ENCODE data around the gene ADAMTSL4. TPM values are rescaled to one million over a fixed set of nuclear protein-coding genes. Genes with fewer than 3 reads are reported as not detected.

ADAMTSL4 gene
- total RNA-seq = 3.6 and 4.8 TPM in 2 replicates

DNA sequence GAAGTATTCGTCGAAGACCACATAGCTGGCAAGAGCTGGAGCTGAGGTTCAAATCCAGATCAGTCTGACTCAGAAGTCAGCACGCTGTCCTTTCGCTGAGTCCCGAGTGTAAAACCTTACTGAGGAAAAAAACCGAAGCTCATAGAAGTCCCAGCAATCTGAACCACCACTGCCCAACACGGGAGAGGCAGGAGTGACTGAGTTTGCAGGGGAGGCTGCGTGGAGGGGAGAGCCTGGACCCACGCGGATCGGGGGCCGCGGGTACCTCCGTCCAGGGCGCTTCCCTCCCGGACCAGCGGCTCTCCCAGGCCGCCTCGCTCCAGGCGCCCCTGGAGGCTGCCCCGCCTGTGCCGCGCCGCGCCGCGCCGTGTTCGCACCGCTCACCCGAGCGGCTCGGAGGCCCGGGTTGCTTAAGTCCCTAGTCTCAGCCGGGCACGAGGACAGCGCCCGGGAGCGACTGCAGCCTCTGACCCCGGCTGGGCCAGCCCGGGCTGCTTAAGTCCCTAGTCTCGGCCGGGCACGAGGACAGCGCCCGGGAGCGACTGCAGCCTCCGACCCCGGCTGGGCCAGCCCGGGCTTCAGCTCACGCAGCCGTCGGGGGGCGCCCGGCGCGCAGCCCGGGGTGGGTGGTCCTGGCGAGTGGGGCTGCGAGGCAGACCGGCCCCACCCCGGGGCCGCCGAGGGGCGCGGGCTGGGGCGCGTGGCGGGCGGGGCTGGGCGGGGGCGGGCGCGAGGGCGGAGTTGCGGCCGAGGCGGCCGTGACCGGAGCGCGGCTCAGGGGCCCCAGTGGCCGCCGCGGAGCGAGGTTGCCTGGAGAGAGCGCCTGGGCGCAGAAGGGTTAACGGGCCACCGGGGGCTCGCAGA, at the start of gene ADAMTSL4:
ADAMTSL4 (plus strand) TSS at position 777 of the 864 bp plus-strand sequence. CDS start 2,881 bp downstream, outside the sequence.

DNA sequence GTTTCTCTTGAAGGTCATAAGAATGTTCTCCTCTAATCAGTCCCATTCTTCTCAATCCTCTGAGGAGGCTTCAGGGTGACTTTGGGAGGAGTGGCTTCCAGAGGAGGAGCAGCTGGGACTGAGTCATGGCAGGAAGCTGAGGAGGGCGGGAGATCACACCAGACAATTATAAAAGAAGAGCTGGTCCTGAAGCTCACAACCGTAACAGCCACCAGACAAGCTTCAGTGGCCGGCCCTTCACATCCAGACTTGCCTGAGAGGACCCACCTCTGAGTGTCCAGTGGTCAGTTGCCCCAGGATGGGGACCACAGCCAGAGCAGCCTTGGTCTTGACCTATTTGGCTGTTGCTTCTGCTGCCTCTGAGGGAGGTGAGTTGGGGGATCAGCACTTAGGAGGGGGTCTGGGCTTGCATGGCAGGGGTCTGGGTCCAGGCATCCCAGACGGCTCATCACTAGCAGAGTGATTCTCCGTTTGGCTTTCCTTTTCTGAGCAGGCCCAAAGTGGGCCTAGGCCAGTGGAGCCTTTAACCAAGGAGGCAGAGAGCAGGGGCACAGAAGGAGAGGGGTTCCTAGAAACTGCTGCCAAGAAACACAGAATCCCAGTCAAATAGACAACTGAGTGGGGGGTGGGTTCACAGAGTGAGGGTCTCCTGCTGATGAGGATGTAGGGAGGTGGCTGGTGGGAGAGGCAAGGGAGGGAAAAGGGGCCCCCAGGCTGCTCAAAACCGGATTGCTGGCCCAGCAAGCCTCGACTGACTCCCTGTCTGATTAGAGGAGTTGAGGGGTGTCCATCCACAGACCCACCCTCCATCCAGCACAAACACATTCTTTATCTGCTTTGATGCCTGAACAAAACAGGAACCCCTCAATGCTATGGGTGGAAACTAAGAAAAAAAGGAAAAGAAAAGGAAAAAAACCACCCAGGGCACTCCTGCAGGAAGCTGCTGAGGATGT, 41.0 kb upstream of the ADAMTSL4 start, which contains the start of gene ECM1:
ECM1 (plus strand) TSS at position 198 of the 953 bp plus-strand sequence; CDS start at position 299, 101 bp downstream.

GRCh38 chr1:150515328-150516049, 33.7 kb upstream of the ADAMTSL4 start, which contains the start of gene FALEC:
Gene FALEC, plus strand, starts transcription at chr1:150515752.

DNA sequence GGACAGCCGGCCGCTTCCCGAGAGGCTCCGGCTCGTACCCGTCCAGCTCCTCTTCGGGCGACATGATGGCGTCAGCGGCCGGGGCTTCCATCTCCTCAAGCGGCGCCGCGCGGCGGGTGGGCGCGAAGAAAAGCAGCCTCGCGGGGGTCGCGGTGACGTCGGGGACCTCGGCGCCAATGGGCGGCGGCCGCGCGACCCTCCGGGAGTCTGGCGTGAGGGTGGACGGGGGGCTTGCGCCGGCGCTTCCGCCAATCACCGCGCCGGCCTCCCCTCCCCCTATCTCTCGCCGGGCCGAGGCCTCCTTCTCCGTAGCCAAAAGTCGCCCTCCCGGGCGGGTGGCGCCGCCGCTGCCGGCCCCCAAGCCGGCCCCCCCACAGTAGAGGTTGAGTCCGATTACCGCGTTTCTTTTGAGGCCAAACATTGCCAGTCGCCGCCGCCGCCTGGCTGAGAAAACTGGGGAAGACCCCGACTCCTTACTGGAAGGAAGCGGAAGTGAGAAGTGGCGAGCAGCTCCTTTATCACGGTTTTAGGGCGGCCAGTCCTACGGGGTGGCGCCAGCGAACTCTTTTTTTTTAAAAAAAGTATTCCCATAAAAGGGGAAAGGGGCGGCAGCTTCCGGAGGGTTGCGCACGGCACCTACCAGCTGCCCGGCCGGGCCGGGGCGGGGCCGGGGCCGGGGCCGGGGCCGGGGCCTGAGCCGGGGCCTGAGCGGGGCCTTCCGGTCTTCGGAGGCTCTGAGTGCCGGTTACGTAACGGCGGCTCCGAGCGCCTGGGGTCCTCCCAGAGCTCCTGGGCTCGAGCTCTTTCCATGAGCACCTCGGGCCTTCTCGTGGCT, 30.1 kb downstream of the ADAMTSL4 start, which contains the start of gene MCL1:
MCL1 (minus strand) TSS at position 501 of the 835 bp plus-strand sequence; CDS start at position 421, 80 bp downstream.

Other genes with a start within 250 kb of the ADAMTSL4 start
- 29.9 and 38.6 TPM in 2 replicates for gene PRPF3, start 227.9 kb upstream of the ADAMTSL4 start, total RNA-seq
- 4.9 and 5.4 TPM in 2 replicates for gene RPRD2, start 185.3 kb upstream of the ADAMTSL4 start, total RNA-seq
- 10.8 and 13.5 TPM in 2 replicates for gene TARS2, start 62.0 kb upstream of the ADAMTSL4 start, total RNA-seq
- gene ECM1, start 41.3 kb upstream of the ADAMTSL4 start, total RNA-seq = 6.3 and 7.8 TPM in 2 replicates
- gene FALEC, start 33.7 kb upstream of the ADAMTSL4 start, total RNA-seq = 0.18 and 0.57 TPM in 2 replicates
- 127 and 177 TPM in 2 replicates for gene MCL1, start 30.2 kb downstream of the ADAMTSL4 start, total RNA-seq
- 55.3 and 64.6 TPM in 2 replicates for gene ENSA, start 80.2 kb downstream of the ADAMTSL4 start, total RNA-seq
- 7.7 and 7.8 TPM in 2 replicates for gene GOLPH3L, start 147.7 kb downstream of the ADAMTSL4 start, total RNA-seq
- gene HORMAD1, start 171.5 kb downstream of the ADAMTSL4 start, total RNA-seq = not detected in 2 replicates
- 3.2 and 7.0 TPM in 2 replicates for gene CTSS, start 216.4 kb downstream of the ADAMTSL4 start, total RNA-seq

Measured in smooth muscle cell of bladder (primary cell).